Gastroesophageal sphincter (tissue), 4 donors: Measurements from ENCODE around the gene TLK2. TPM values are rescaled to one million over a fixed set of nuclear protein-coding genes. Genes with fewer than 3 reads are reported as not detected.
"Not testable (repeated sequence)": the region's sequence is repeated elsewhere in the genome, so short reads cannot be mapped to it uniquely, and the experiment has no call there.

Experiments
- ATAC-seq: fragments of 150-250 bp; one replicate; pipeline ENCODE4 v1.9.1; 2016; ENCODE audit warnings: mild to moderate bottlenecking, moderate library complexity
- H3K27ac ChIP-seq, 4 donors: fragments of 200-600 bp; sonication (generic) in 3 of 4; 1 replicate in 3 of 4; 2 replicates in 1 of 4; pipeline ENCODE4 v1.5.1; 2016 to 2019
- H3K27me3 ChIP-seq: fragments of 200-600 bp; sonication (generic); one replicate; pipeline ENCODE4 v1.5.1; 2019
- H3K36me3 ChIP-seq, 2 donors: fragments of 200-600 bp; sonication (generic); one replicate each; pipeline ENCODE4 v1.5.1; 2019; ENCODE audit warnings: control low read depth in 1 of 2
- H3K4me1 ChIP-seq, 3 donors: fragments of 200-600 bp; sonication (generic); 1 replicate in 2 of 3; 2 replicates in 1 of 3; pipeline ENCODE4 v1.5.1; 2016 to 2019; ENCODE audit warnings: control low read depth in 2 of 3
- H3K4me3 ChIP-seq, 2 donors: fragments of 200-600 bp; sonication (generic); one replicate each; pipeline ENCODE4 v1.5.1; 2019; ENCODE audit warnings: mild to moderate bottlenecking in 1 of 2, moderate library complexity in 1 of 2
- H3K9me3 ChIP-seq, 3 donors: fragments of 200-600 bp; sonication (generic); one replicate each; pipeline ENCODE4 v1.5.1; 2017 to 2019; ENCODE audit warnings: control low read depth in 2 of 3
- EP300 ChIP-seq: sonication (generic); formaldehyde crosslinking; IDR thresholded peaks from one replicate; pipeline ENCODE4 v1.6.1; 2017; ENCODE audit warnings: antibody characterized with exemption, mild to moderate bottlenecking
- POLR2A ChIP-seq, 2 donors: fragments of 450-650 bp; IDR thresholded peaks; one replicate each; pipeline ENCODE4 v1.6.1; 2017; ENCODE audit warnings: antibody characterized with exemption in 2 of 2, mild to moderate bottlenecking in 2 of 2, moderate library complexity in 1 of 2
- POLR2AphosphoS5 ChIP-seq: sonication (generic); formaldehyde crosslinking; IDR thresholded peaks from one replicate; pipeline ENCODE4 v1.6.1; 2017; ENCODE audit warnings: antibody characterized with exemption
- WGBS, 2 donors: methylation state at CpG; one replicate each; pipeline ENCODE4 v1.1.5; 2018; ENCODE audit warnings: low coverage in 1 of 2; 5-methylcytosine and 5-hydroxymethylcytosine counted together
- total RNA-seq, 4 donors: library from RNA; depleted of rRNA; stranded (reverse); fragments of >200 nt; gene quantifications; one replicate each; pipeline ENCODE4 v1.1.0, GENCODE V29; 2016
- TF ChIP-seq, protein P1 (sequence below), 4 experiments: fragments of 200-600 bp in 2 of 4; fragments of 450-650 bp in 2 of 4; sonication (generic) in 1 of 4; IDR thresholded peaks; one replicate each; pipeline ENCODE4 v1.5.1; 2017 to 2019; ENCODE audit warnings: antibody characterized with exemption in 4 of 4, mild to moderate bottlenecking in 2 of 4, moderate library complexity in 2 of 4

TLK2 gene
- total RNA-seq, 4 donors from 2014 or later = 42.7 to 69.4 (median 51.3) TPM

DNA sequence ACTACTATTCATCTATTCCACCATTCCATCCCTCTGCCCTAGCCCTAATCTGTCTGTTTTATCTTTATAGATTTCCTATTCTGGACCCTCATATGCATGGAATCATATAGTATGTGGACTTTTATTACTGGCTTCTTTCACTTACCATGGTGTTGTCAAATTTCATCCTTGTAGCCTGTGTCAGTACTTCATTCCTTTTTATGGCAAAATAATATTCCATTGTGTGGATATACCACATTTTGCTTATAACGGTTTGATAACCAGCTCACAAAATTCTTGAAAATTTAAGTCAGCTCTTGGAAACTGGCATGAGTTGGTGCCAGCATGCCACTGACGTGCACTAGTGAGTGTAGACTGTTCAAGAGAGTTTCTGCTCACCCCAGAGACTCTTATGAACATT lies 118.5 kb downstream of the TLK2 start:
- Histone ChIP-seq H3K4me3 (no peak overlapping the region), H3K27me3 (no peaks in the 10 kb centered on the region), H3K36me3 (peaks cover 4 to 94% of the 10 kb centered on the region in 2 donors), H3K9me3 (no peaks in the 10 kb centered on the region), H3K27ac (no peak overlapping the region), H3K4me1 (no peaks in the 10 kb centered on the region)
- 95% methylated on average over 2 of the region's 2 CpGs; no CpG with 5 or more reads in 1 of the 2 donors for WGBS, 2 donors
- TF ChIP-seq EP300 (no peak), POLR2A (IDR thresholded peaks at IDR 0.05) (no peak), POLR2AphosphoS5 (no peak)
- TF ChIP-seq, protein P1, sequence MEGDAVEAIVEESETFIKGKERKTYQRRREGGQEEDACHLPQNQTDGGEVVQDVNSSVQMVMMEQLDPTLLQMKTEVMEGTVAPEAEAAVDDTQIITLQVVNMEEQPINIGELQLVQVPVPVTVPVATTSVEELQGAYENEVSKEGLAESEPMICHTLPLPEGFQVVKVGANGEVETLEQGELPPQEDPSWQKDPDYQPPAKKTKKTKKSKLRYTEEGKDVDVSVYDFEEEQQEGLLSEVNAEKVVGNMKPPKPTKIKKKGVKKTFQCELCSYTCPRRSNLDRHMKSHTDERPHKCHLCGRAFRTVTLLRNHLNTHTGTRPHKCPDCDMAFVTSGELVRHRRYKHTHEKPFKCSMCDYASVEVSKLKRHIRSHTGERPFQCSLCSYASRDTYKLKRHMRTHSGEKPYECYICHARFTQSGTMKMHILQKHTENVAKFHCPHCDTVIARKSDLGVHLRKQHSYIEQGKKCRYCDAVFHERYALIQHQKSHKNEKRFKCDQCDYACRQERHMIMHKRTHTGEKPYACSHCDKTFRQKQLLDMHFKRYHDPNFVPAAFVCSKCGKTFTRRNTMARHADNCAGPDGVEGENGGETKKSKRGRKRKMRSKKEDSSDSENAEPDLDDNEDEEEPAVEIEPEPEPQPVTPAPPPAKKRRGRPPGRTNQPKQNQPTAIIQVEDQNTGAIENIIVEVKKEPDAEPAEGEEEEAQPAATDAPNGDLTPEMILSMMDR (IDR thresholded peaks at IDR 0.05) = no peak
- no peak for ATAC-seq

DNA sequence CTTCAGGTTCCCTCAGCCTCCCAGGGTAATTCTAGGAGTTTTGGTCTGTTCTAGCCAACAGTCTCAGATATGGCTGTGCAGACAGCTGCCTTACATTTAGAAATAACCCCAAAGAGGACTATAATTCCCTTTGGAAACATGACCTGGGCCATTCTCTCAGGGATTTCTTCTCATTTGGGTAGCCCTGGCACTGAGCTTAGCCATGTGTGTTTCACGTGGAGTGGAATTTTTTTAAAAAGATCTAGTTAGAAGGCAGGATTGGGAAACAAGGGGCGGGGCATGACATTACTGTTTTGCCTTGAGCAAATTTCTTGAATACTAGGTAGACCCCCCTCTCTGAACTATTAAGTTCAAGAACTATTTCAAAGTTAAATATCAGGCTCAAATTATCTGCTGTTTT lies 119.3 kb downstream of the TLK2 start:
- WGBS, 2 donors = 74 to 75% methylated on average over 2 of the region's 2 CpGs
- Histone ChIP-seq H3K27me3 (no peaks in the 10 kb centered on the region), H3K27ac (no peak overlapping the region), H3K36me3 (peaks cover 4 to 94% of the 10 kb centered on the region in 2 donors), H3K9me3 (no peaks in the 10 kb centered on the region), H3K4me3 (no peak overlapping the region), H3K4me1 (no peaks in the 10 kb centered on the region)
- peak; percentile 62 for ATAC-seq
- TF ChIP-seq POLR2AphosphoS5 = no peak
- TF ChIP-seq, protein P1 (IDR thresholded peaks at IDR 0.05) = no peak
- TF ChIP-seq POLR2A (IDR thresholded peaks at IDR 0.05) = no peak
- TF ChIP-seq EP300 = no peak

DNA sequence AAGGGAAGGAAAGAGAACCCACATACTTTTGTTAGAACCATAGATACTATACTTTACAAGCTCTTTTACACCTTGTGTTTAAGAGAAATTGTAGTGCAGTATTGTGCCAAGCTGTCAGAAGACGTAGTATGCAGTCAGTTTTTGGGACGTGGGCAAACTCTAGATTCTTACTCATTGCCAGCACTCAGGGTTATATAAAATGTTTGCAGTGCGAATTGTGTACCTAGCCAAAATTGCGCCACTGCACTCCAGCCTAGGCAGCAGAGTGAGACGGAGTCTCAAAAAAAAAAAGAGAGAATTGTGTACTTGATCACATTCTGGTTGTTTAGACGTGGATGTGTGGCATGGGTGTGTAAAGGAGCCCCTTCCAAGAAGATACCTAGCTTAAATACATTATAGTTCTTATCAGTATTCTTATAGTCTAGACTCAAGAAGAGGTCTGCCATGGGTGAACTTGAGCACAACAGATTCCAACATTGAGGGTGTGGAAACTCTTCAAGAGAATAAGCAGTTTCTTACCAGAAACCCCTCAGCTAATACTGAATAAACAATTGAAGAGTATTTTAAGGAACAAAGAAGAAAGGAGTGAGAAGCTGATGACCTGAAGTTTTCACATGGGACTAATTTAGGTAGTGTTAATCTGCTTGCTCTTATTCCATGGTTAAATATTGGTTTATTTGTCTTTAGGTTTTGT lies 121.5 kb downstream of the TLK2 start:
- no peak for ATAC-seq
- H3K36me3 ChIP-seq = peaks cover 4 to 100% of the 10 kb centered on the region in 2 donors
- no peak for TF ChIP-seq POLR2A (IDR thresholded peaks at IDR 0.05)
- no peak for TF ChIP-seq POLR2AphosphoS5
- TF ChIP-seq, protein P1 (IDR thresholded peaks at IDR 0.05) = no peak
- TF ChIP-seq EP300 = no peak
- H3K4me1 ChIP-seq = no peaks in the 10 kb centered on the region
- no peaks in the 10 kb centered on the region for H3K9me3 ChIP-seq
- WGBS, 2 donors = 85 to 88% methylated on average over 2 to 6 of the region's 6 CpGs
- H3K27ac ChIP-seq = no peak overlapping the region
- H3K4me3 ChIP-seq = no peak overlapping the region
- H3K27me3 ChIP-seq = no peaks in the 10 kb centered on the region

DNA sequence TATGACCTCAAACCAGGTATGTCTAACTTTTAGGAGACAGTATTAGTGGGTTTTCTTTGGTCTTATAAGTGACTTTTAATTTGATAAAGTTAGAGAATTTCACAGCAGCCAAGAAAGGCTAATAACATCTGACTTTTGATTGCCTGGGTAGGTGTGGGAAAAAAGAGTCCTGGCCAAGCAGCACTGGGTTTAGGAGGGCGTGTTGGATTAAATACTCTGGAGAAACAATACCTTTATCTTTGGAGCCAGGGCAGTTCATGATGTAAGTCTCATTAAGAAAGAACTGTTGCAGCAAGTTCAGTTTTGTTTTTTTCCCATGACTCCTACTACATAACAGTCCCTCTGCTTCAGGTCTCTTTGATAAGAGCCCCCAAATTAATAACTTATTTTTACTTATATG lies 122.2 kb downstream of the TLK2 start:
- ATAC-seq = no peak
- H3K36me3 ChIP-seq = peaks cover 4 to 100% of the 10 kb centered on the region in 2 donors
- H3K4me1 ChIP-seq = no peaks in the 10 kb centered on the region
- H3K4me3 ChIP-seq = no peak overlapping the region
- no peaks in the 10 kb centered on the region for H3K9me3 ChIP-seq
- no peaks in the 10 kb centered on the region for H3K27me3 ChIP-seq
- no peak overlapping the region for H3K27ac ChIP-seq
- TF ChIP-seq, protein P1 (IDR thresholded peaks at IDR 0.05) = no peak
- TF ChIP-seq POLR2AphosphoS5 (no peak), POLR2A (IDR thresholded peaks at IDR 0.05) (no peak)
- 58 to 67% methylated on average over 1 of the region's 1 CpG for WGBS, 2 donors

DNA sequence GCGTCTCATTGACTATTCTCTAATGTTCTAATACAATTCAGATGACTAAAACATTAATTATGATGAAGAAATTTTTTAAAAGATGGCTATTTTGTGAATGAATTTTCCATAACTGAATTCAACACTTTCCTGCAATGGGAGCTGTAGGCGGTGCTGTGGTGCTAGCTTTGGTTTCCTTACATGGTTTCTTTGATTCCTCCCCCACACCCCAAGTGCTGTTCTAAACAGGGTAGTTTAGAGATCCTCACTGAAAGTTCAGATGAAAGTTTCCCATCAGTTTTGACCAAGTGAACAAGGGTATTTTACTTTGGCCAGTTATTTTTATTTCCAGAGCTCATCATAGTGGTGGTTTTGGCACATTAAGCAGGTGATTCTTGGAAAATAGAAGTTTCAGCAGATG lies 122.8 kb downstream of the TLK2 start:
- H3K4me3 ChIP-seq = no peak overlapping the region
- H3K36me3 ChIP-seq = peaks cover 4 to 100% of the 10 kb centered on the region in 2 donors
- H3K9me3 ChIP-seq = no peaks in the 10 kb centered on the region
- no peaks in the 10 kb centered on the region for H3K27me3 ChIP-seq
- no peaks in the 10 kb centered on the region for H3K4me1 ChIP-seq
- no peak overlapping the region for H3K27ac ChIP-seq
- 73 to 78% methylated on average over 2 of the region's 2 CpGs for WGBS, 2 donors
- no peak for ATAC-seq
- no peak for TF ChIP-seq POLR2A (IDR thresholded peaks at IDR 0.05)
- TF ChIP-seq, protein P1 (IDR thresholded peaks at IDR 0.05) = no peak
- no peak for TF ChIP-seq POLR2AphosphoS5
- no peak for TF ChIP-seq EP300

DNA sequence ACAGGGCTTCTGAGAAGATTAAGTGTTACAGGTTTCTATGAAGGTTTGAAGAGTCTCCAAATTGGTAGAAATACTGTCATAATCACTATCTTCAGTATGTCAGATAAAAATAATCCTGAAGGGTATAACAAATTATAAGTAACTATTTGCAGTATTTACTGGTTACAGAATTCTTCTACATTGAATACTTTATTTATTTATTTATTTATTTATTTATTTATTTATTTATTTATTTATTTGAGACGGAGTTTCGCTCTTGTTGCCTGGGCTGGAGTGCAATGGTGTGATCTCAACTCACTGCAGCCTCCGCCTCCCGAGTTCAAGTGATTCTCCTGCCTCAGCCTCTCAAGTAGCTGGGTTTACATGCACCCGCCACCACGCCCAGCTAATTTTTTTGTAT lies 125.2 kb downstream of the TLK2 start:
- H3K27ac ChIP-seq, ATAC-seq, H3K9me3 ChIP-seq, H3K27me3 ChIP-seq, H3K4me3 ChIP-seq, H3K4me1 ChIP-seq: not testable (repeated sequence)
- WGBS, 2 donors = 95 to 100% methylated on average over 5 to 6 of the region's 6 CpGs
- H3K36me3 ChIP-seq = peaks cover 8 to 99% of the 10 kb centered on the region in 2 donors
